Measurements from ENCODE around the gene PHC1.

Gene PHC1

GRCh38 chr12:8909752-8910151 lies 4.6 kb upstream of the PHC1 start:
- TF ChIP-seq ZFX (IDR thresholded peaks at IDR 0.05; ENCODE audit: borderline replicate concordance) (no peak), CTCF (IDR thresholded peaks at IDR 0.05) (no peak)
- no peak overlapping the region for H3K27ac ChIP-seq

GRCh38 chr12:8911606-8912268 lies 2.6 kb upstream of the PHC1 start:
- H3K27ac ChIP-seq = no peak overlapping the region
- TF ChIP-seq ZFX (IDR thresholded peaks at IDR 0.05; ENCODE audit: borderline replicate concordance) = no peak
- no peak for TF ChIP-seq CTCF (IDR thresholded peaks at IDR 0.05)

- TF ChIP-seq ZFX (IDR thresholded peaks at IDR 0.05; ENCODE audit: borderline replicate concordance) (no peak), CTCF (IDR thresholded peaks at IDR 0.05) (peak; percentile 40)
- peak overlapping the region; percentile 79 for H3K27ac ChIP-seq
Measured at GRCh38 chr12:8912914-8913313, 1.4 kb upstream of the PHC1 start.

GRCh38 chr12:8913702-8914032 lies 642 bp upstream of the PHC1 start:
- no peak for TF ChIP-seq ZFX (IDR thresholded peaks at IDR 0.05; ENCODE audit: borderline replicate concordance)
- no peak for TF ChIP-seq CTCF (IDR thresholded peaks at IDR 0.05)
- H3K27ac ChIP-seq = peak overlapping the region; percentile 79

DNA sequence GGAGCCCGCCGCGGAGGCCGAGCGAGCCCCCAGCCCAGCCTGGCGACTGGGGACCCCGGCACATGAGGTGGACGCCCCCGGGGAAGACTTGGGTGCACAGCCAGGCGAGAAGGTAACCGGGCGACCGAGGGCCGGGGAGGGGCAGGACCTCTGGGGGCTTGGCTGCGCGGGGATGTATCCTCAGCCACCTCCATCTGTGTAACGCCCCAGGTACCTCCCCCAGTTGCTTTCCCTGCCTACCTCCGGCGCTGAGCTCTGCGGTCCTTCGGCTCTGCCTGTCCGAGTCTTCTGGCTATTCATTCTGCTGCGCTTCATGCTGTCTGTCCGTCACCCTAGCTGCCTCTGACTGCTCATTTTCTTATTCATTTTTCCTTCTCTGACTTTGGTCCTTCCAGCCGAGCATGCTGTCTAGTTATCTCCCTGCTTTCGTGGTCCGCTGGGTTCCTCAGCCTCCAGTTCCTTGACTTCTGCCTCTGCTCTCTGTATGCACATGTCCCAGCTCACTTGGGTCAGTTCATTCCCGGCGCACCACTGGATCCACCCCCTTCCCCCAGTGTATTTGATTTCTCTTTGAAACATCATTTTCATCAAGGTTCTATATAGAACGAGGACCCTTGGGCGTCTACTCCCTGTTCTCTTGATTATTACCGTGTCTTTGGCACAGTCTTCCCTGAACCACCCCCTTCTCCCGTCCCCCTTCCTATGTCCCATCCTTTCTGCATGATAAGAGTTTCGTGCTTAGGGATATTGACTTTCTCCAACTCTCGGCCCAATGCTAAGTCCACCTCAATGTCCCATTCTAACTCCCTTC lies 612 bp downstream of the PHC1 start:
- TF ChIP-seq CTCF (IDR thresholded peaks at IDR 0.05) (no peak), ZFX (IDR thresholded peaks at IDR 0.05; ENCODE audit: borderline replicate concordance) (no peak)
- peak overlapping the region; percentile 79 for H3K27ac ChIP-seq

GRCh38 chr12:8916154-8916553 lies 1.8 kb downstream of the PHC1 start:
- TF ChIP-seq CTCF (IDR thresholded peaks at IDR 0.05) (no peak), ZFX (IDR thresholded peaks at IDR 0.05; ENCODE audit: borderline replicate concordance) (no peak)

DNA sequence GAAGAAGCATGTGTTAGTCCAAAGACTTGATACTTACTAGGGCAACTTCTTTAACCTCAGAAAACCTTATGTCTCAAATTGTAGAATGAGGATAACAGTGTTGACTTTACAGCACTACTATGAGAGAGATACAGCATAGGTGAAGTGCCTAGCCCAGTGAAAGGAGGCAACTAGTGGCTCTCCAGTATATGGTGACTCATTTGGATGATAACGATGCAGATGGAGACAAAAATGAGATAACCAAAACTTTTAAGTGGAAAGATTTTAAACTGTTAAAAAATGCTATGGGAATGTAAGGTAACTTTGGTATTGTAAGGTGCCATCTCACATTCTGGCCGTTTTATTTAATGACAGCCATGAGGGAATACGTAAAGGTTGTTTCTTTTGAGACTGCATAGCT lies 2.7 kb downstream of the PHC1 start:
- H3K27ac ChIP-seq = no peak overlapping the region
- TF ChIP-seq ZFX (IDR thresholded peaks at IDR 0.05; ENCODE audit: borderline replicate concordance) = no peak
- TF ChIP-seq CTCF (IDR thresholded peaks at IDR 0.05) = no peak

More at GRCh38 chr12:8916154-8916553, 1.8 kb downstream of the PHC1 start:
- H3K27ac ChIP-seq = no peak overlapping the region; the same call in 1 of the 2 replicates

Data from 22Rv1 (cell line).